ENCODE results near the gene TXNDC11.

- TF ChIP-seq CTCF (conservative IDR thresholded peaks at IDR 0.05; ENCODE audit: low read depth in 2 of 2) (no peak), POLR2AphosphoS5 (IDR thresholded peaks at IDR 0.05; ENCODE audit: low read depth) (no peak), REST (IDR thresholded peaks at IDR 0.05; ENCODE audit: unreplicated experiment) (no peak), EZH2 (IDR thresholded peaks at IDR 0.05; ENCODE audit: low read depth, unreplicated experiment) (no peak), NANOG (IDR thresholded peaks at IDR 0.05; ENCODE audit: borderline replicate concordance) (no peak), ETS1 (IDR thresholded peaks at IDR 0.05) (no peak), EZH2phosphoT487 (IDR thresholded peaks at IDR 0.05; ENCODE audit: unreplicated experiment) (no peak), ZNF114 (CRISPR knock-in tag; IDR thresholded peaks at IDR 0.05) (no peak)
Measured at GRCh38 chr16:11687601-11688519, 54.8 kb downstream of the TXNDC11 start.
